ENCODE measurements around the gene RPL34. TPM values are rescaled to one million over a fixed set of nuclear protein-coding genes. Genes with fewer than 3 reads are reported as not detected.

RPL34 gene
- total RNA-seq, 3 donors from 2014 or later (not counting 1 experiment from before 2014, with no cell fraction given), result 1,002 to 1,285 (median 1,229) TPM

DNA sequence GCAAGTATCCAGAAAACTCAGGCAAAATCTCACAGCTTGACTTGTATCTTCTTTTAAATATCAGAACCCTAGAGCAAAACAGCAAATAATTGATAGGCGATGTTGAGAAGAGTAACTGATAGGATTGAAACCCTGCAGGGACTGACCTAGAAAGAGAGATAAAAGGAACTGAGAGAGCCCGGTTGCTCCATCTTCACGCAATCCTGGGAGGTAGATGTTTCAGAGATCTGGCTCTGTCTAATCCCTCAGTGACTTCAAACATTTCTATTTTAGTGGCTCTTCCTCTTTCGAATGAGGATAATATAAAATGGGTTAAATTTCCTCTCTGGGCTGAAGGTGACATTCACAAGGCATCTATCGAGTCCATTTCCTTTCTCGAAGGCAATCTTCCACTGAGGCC, 39.3 kb upstream of the RPL34 start:
- H3K27ac Mint-ChIP-seq, result no peak overlapping the region
- H3K36me3 Mint-ChIP-seq, result no peaks in the 10 kb centered on the region
- ATAC-seq (no peak), DNase-seq (no peak)
- no peaks in the 10 kb centered on the region for H3K9me3 Mint-ChIP-seq
- Histone ChIP-seq H3K4me3 (ENCODE audit: low read length) (no peak overlapping the region), H3K4me1 (ENCODE audit: control insufficient read depth, insufficient read depth, low read length) (no peaks in the 10 kb centered on the region), H3K9me3 (ENCODE audit: control insufficient read depth, insufficient read depth, low read length) (no peaks in the 10 kb centered on the region), H3K27ac (ENCODE audit: low read length) (no peak overlapping the region), H3K36me3 (ENCODE audit: control insufficient read depth, insufficient read depth, low read length) (no peaks in the 10 kb centered on the region), H3K27me3 (ENCODE audit: control insufficient read depth, insufficient read depth, low read length) (no peaks in the 10 kb centered on the region)
- no peaks in the 10 kb centered on the region for H3K4me1 Mint-ChIP-seq
- no peak overlapping the region for H3K4me3 Mint-ChIP-seq
- TF ChIP-seq, protein P1, sequence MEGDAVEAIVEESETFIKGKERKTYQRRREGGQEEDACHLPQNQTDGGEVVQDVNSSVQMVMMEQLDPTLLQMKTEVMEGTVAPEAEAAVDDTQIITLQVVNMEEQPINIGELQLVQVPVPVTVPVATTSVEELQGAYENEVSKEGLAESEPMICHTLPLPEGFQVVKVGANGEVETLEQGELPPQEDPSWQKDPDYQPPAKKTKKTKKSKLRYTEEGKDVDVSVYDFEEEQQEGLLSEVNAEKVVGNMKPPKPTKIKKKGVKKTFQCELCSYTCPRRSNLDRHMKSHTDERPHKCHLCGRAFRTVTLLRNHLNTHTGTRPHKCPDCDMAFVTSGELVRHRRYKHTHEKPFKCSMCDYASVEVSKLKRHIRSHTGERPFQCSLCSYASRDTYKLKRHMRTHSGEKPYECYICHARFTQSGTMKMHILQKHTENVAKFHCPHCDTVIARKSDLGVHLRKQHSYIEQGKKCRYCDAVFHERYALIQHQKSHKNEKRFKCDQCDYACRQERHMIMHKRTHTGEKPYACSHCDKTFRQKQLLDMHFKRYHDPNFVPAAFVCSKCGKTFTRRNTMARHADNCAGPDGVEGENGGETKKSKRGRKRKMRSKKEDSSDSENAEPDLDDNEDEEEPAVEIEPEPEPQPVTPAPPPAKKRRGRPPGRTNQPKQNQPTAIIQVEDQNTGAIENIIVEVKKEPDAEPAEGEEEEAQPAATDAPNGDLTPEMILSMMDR (IDR thresholded peaks at IDR 0.05), result no peak
- peaks cover 0 to 10% of the 10 kb centered on the region in 2 donors for H3K27me3 Mint-ChIP-seq (ENCODE audit: low read depth in 2 of 2)
- intact Hi-C loops (cut with micrococcal nuclease), result no loop called here
- 56% methylated on average over 5 of the region's 6 CpGs for WGBS (ENCODE audit: insufficient coverage)

GRCh38 chr4:108586778-108587177, 33.6 kb upstream of the RPL34 start:
- no peaks in the 10 kb centered on the region for H3K36me3 Mint-ChIP-seq
- no peaks in the 10 kb centered on the region for H3K9me3 ChIP-seq (ENCODE audit: control insufficient read depth, insufficient read depth, low read length)
- H3K27me3 ChIP-seq (ENCODE audit: control insufficient read depth, insufficient read depth, low read length), result no peaks in the 10 kb centered on the region
- H3K9me3 Mint-ChIP-seq, result no peaks in the 10 kb centered on the region
- no peak overlapping the region for H3K27ac ChIP-seq (ENCODE audit: low read length)
- WGBS (ENCODE audit: insufficient coverage), result 86% methylated on average over 3 of the region's 3 CpGs
- H3K4me1 Mint-ChIP-seq, result no peaks in the 10 kb centered on the region
- ATAC-seq (no peak), DNase-seq (no peak)
- no peak overlapping the region for H3K4me3 Mint-ChIP-seq
- no peak overlapping the region for H3K27ac Mint-ChIP-seq
- H3K4me3 ChIP-seq (ENCODE audit: low read length), result no peak overlapping the region
- no peaks in the 10 kb centered on the region for H3K4me1 ChIP-seq (ENCODE audit: control insufficient read depth, insufficient read depth, low read length)
- H3K36me3 ChIP-seq (ENCODE audit: control insufficient read depth, insufficient read depth, low read length), result no peaks in the 10 kb centered on the region
- TF ChIP-seq, protein P1 (IDR thresholded peaks at IDR 0.05), result no peak
- intact Hi-C loops (cut with micrococcal nuclease), result no loop called here
- peaks cover 0 to 8% of the 10 kb centered on the region in 2 donors for H3K27me3 Mint-ChIP-seq (ENCODE audit: low read depth in 2 of 2)

GRCh38 chr4:108588878-108589277, 31.5 kb upstream of the RPL34 start:
- Histone ChIP-seq H3K9me3 (ENCODE audit: control insufficient read depth, insufficient read depth, low read length) (no peaks in the 10 kb centered on the region), H3K36me3 (ENCODE audit: control insufficient read depth, insufficient read depth, low read length) (no peaks in the 10 kb centered on the region), H3K4me3 (ENCODE audit: low read length) (no peak overlapping the region), H3K4me1 (ENCODE audit: control insufficient read depth, insufficient read depth, low read length) (no peaks in the 10 kb centered on the region), H3K27ac (ENCODE audit: low read length) (no peak overlapping the region), H3K27me3 (ENCODE audit: control insufficient read depth, insufficient read depth, low read length) (no peaks in the 10 kb centered on the region)
- Mint-ChIP-seq H3K27me3 (ENCODE audit: low read depth in 2 of 2) (no peaks in the 10 kb centered on the region), H3K9me3 (no peaks in the 10 kb centered on the region), H3K4me3 (no peak overlapping the region), H3K27ac (no peak overlapping the region), H3K4me1 (no peaks in the 10 kb centered on the region), H3K36me3 (no peaks in the 10 kb centered on the region)
- TF ChIP-seq, protein P1 (IDR thresholded peaks at IDR 0.05), result no peak
- ATAC-seq, result no peak
- WGBS (ENCODE audit: insufficient coverage), result 85% methylated on average over 1 of the region's 1 CpG
- no peak for DNase-seq
- intact Hi-C loops (cut with micrococcal nuclease), result no loop called here

GRCh38 chr4:108589961-108590360, 30.4 kb upstream of the RPL34 start:
- H3K9me3 ChIP-seq (ENCODE audit: control insufficient read depth, insufficient read depth, low read length), result no peaks in the 10 kb centered on the region
- no peaks in the 10 kb centered on the region for H3K4me1 ChIP-seq (ENCODE audit: control insufficient read depth, insufficient read depth, low read length)
- Mint-ChIP-seq H3K27ac (no peak overlapping the region), H3K4me1 (no peaks in the 10 kb centered on the region), H3K9me3 (no peaks in the 10 kb centered on the region), H3K4me3 (no peak overlapping the region), H3K36me3 (no peaks in the 10 kb centered on the region), H3K27me3 (ENCODE audit: low read depth in 2 of 2) (no peaks in the 10 kb centered on the region)
- no peak for ATAC-seq
- H3K4me3 ChIP-seq (ENCODE audit: low read length), result no peak overlapping the region
- no peak overlapping the region for H3K27ac ChIP-seq (ENCODE audit: low read length)
- no peaks in the 10 kb centered on the region for H3K36me3 ChIP-seq (ENCODE audit: control insufficient read depth, insufficient read depth, low read length)
- 96% methylated on average over 2 of the region's 2 CpGs for WGBS (ENCODE audit: insufficient coverage)
- TF ChIP-seq, protein P1 (IDR thresholded peaks at IDR 0.05), result no peak
- no peaks in the 10 kb centered on the region for H3K27me3 ChIP-seq (ENCODE audit: control insufficient read depth, insufficient read depth, low read length)
- no peak for DNase-seq
- intact Hi-C loops (cut with micrococcal nuclease), result no loop called here
